Large intestine (tissue), 3 donors: Measurements from ENCODE around the gene TRAF3. TPM values are rescaled to one million over a fixed set of nuclear protein-coding genes. Genes with fewer than 3 reads are reported as not detected.

ENCODE experiments used
- DNase-seq, 2 donors: peaks; one replicate each; pipeline versions ENCODE4 v3.0.0 to v3.0.0-alpha.2; 2013
- H3K27ac ChIP-seq: one replicate; pipeline ENCODE4 v1.5.1; 2013; ENCODE audit warnings: low read length
- H3K27me3 ChIP-seq: 2 replicates; pipeline ENCODE4 v1.6.1; 2013; ENCODE audit warnings: low read length; ENCODE audit not compliant: control insufficient read depth, insufficient read depth
- H3K36me3 ChIP-seq: 2 replicates; pipeline ENCODE4 v1.6.1; 2013; ENCODE audit warnings: low read length; ENCODE audit not compliant: control insufficient read depth, insufficient read depth
- H3K4me1 ChIP-seq: one replicate; pipeline ENCODE4 v1.6.1; 2013; ENCODE audit warnings: low read length; ENCODE audit not compliant: control insufficient read depth, insufficient read depth
- H3K4me3 ChIP-seq: one replicate; pipeline ENCODE4 v1.5.1; 2013; ENCODE audit warnings: low read length
- H3K9me3 ChIP-seq: one replicate; pipeline ENCODE4 v1.6.1; 2013; ENCODE audit warnings: mild to moderate bottlenecking, low read depth, low read length, moderate library complexity; ENCODE audit not compliant: control insufficient read depth
- whole genome bisulfite sequencing: methylation state at CpG from one replicate; pipeline ENCODE4 v1.1.5; 2013; ENCODE audit warnings: low lambda C conversion rate; ENCODE audit not compliant: insufficient coverage; 5-methylcytosine and 5-hydroxymethylcytosine counted together
- polyA plus RNA-seq: library from polyadenylated mRNA; unstranded; fragments of 120-200 nt; gene quantifications from one replicate; pipeline ENCODE4 v1.2.1, GENCODE V29; 2013

Gene TRAF3
- polyA plus RNA-seq, 1 donor = 16.3 TPM

DNA sequence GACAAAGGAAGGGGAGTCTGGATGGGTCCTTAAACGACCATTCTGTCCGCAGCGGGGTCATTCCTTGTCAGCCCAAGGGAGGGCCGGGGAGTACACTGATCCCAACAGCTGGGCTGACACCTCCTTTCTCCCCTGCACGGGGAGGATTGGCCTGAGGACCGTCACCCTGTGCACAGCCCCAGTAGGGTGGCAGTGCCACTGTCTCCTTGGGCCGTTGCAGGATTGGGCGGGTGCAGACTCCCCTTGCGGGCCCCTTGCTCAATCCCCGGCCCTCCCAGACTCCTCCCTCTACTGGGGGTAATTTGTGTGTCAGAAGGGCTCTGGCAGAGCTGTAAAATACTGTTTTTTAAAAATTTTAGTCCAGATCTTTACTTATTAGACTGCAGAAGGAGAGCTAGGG is 132.7 kb downstream of the TRAF3 start:
- no peaks in the 10 kb centered on the region for H3K27me3 ChIP-seq
- H3K36me3 ChIP-seq = peaks cover 28% of the 10 kb centered on the region
- no peaks in the 10 kb centered on the region for H3K4me1 ChIP-seq

GRCh38 chr14:102910442-102910841 is 133.2 kb downstream of the TRAF3 start:
- Histone ChIP-seq H3K4me1 (no peaks in the 10 kb centered on the region), H3K27me3 (no peaks in the 10 kb centered on the region), H3K4me3 (no peak overlapping the region), H3K36me3 (peaks cover 23% of the 10 kb centered on the region), H3K9me3 (peaks cover 9% of the 10 kb centered on the region), H3K27ac (no peak overlapping the region)
- no CpG with 5 or more reads among the region's 21 CpGs for WGBS
- DNase-seq = no peak

More for the DNA sequence above, 132.7 kb downstream of the TRAF3 start:
- no peak overlapping the region for H3K4me3 ChIP-seq
- no CpG with 5 or more reads among the region's 10 CpGs for WGBS
- no peak for DNase-seq
- no peak overlapping the region for H3K27ac ChIP-seq
- H3K9me3 ChIP-seq = peaks cover 9% of the 10 kb centered on the region

DNA sequence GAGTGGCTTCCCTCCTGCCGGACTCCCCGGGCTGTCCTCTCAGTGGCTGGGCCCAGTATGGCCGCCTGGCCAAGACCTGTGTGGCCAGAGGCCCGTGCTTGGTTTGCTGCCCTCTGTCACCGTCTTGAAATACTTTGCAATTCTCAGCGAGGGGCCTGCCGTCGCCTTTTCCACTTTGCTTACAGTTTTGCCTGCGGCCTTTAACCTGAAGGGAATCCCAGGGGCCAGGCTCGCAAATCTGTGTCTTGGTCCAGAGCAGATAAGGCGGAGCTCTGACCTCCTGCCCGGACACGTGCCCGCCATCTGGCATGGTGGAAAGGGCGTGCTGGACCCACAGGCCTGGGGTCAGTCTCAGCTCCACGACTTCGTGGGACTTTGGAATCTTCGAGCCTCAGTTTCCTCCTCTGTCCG is 134.3 kb downstream of the TRAF3 start:
- Histone ChIP-seq H3K4me3 (no peak overlapping the region), H3K36me3 (peaks cover 20% of the 10 kb centered on the region), H3K4me1 (no peaks in the 10 kb centered on the region), H3K27me3 (no peaks in the 10 kb centered on the region), H3K27ac (no peak overlapping the region), H3K9me3 (peaks cover 9% of the 10 kb centered on the region)
- WGBS = no CpG with 5 or more reads among the region's 19 CpGs
- no peak for DNase-seq

GRCh38 chr14:102911991-102912761 is 134.9 kb downstream of the TRAF3 start:
- H3K36me3 ChIP-seq = peaks cover 14% of the 10 kb centered on the region
- no peak for DNase-seq
- no CpG with 5 or more reads among the region's 21 CpGs for WGBS

DNA sequence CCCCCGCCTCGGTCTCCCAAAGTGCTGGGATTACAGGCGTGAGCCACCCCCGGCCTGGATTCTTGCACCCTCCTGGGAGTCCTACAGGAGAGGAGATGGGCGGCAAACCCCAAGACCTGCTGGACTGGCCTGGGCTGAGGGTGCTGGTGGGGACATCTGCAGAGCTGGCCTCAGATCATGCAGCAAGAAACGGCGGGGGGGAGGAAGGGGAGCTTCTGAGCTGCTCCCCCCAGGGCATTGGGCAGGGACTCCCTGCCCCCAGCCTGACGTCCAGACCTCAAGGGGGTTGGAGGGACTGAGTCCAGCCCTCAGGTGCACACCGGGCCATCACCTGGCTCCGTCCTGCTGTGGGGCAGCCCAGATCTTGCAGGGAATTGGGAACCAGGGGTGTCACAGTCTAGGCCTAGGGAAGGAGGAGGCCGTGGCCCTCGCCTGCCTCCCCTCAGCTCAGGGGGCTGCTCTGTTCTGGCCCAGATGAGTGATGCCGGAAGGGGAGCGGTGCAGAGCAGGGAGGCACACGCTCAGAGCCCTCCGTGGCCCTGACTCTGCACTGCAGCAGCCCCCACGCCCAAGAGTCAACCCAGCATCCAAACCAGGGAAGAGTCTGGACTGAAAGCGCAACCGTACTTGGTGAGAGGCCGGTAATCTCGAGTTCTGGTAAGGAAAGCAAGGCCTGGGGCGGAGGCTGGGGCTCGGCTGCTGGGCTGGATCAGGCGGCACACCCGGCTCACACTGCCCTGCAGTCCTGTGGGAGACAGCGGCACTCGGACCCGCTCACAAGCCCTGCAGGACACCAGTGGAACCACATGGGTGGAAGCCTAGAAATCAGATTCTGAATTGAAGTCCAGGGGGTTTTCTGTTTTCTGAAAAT is 136.3 kb downstream of the TRAF3 start:
- Histone ChIP-seq H3K27ac (no peak overlapping the region), H3K4me3 (no peak overlapping the region), H3K36me3 (peaks cover 2% of the 10 kb centered on the region), H3K9me3 (peaks cover 3% of the 10 kb centered on the region), H3K27me3 (no peaks in the 10 kb centered on the region), H3K4me1 (no peaks in the 10 kb centered on the region)
- WGBS = no CpG with 5 or more reads among the region's 28 CpGs
- DNase-seq = no peak

More at GRCh38 chr14:102911991-102912761, 134.9 kb downstream of the TRAF3 start:
- H3K27ac ChIP-seq = no peak overlapping the region
- H3K9me3 ChIP-seq = peaks cover 7% of the 10 kb centered on the region
- H3K27me3 ChIP-seq = no peaks in the 10 kb centered on the region
- no peaks in the 10 kb centered on the region for H3K4me1 ChIP-seq
- no peak overlapping the region for H3K4me3 ChIP-seq

- no CpG with 5 or more reads among the region's 26 CpGs for WGBS
- Histone ChIP-seq H3K4me1 (no peaks in the 10 kb centered on the region), H3K27me3 (no peaks in the 10 kb centered on the region), H3K27ac (no peak overlapping the region), H3K4me3 (no peak overlapping the region), H3K36me3 (peaks cover 2% of the 10 kb centered on the region), H3K9me3 (no peaks in the 10 kb centered on the region)
- DNase-seq = no peak
Measured at GRCh38 chr14:102914474-102915291, 137.4 kb downstream of the TRAF3 start.

DNA sequence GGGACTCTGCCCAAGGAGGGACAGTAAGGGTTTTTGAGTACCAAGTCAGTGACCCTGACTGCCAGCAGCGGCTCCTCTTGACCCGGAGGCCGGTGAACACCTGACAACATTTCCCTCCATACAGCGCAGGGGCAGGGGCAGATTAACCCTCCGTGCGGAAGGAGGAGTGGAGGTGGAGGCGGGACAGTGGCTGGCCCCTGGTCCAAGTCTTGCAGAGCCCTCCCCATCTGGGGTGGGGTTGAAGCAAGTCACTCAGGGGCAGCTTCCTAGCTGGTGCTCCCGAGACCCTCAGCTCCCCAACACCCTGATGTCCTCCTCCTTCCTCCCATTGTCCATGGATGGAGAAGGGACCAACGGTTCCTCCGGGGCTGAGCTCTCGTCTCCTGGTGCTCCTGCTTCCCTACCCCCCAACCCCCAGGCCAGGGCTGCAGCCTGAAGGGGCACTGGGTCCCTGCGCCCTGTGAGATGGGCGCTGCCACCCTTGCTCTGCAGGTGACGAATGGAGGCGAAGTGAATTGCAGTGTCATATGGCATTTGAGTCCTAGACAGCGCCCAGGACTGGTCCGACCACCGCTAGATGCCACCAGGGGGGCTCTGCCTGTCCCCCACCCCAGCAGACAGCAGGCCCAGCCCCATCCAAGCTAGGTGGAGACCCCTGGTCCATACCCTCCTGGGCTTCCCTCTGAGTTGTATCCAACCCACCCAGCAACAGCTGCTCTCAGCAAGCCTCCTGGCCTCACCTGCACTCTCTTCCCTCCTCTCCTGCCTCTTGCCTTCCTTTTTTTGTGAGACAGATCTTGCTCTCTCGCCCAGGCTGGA is 138.3 kb downstream of the TRAF3 start:
- Histone ChIP-seq H3K9me3 (peaks cover 7% of the 10 kb centered on the region), H3K4me3 (no peak overlapping the region), H3K4me1 (no peaks in the 10 kb centered on the region), H3K27ac (no peak overlapping the region), H3K36me3 (peaks cover 2% of the 10 kb centered on the region), H3K27me3 (no peaks in the 10 kb centered on the region)
- WGBS = no CpG with 5 or more reads among the region's 19 CpGs
- DNase-seq = no peak

GRCh38 chr14:102916347-102917055 is 139.3 kb downstream of the TRAF3 start:
- H3K4me3 ChIP-seq = no peak overlapping the region
- peaks cover 2% of the 10 kb centered on the region for H3K36me3 ChIP-seq
- WGBS = no CpG with 5 or more reads among the region's 18 CpGs
- no peaks in the 10 kb centered on the region for H3K4me1 ChIP-seq
- no peak for DNase-seq
- H3K27ac ChIP-seq = no peak overlapping the region
- H3K9me3 ChIP-seq = peaks cover 16% of the 10 kb centered on the region
- no peaks in the 10 kb centered on the region for H3K27me3 ChIP-seq

- Histone ChIP-seq H3K4me1 (peaks cover 1% of the 10 kb centered on the region), H3K9me3 (peaks cover 19% of the 10 kb centered on the region), H3K27ac (no peak overlapping the region), H3K36me3 (peaks cover 2% of the 10 kb centered on the region), H3K27me3 (no peaks in the 10 kb centered on the region), H3K4me3 (no peak overlapping the region)
- no CpG with 5 or more reads among the region's 6 CpGs for WGBS
- no peak for DNase-seq
Measured at GRCh38 chr14:102917056-102917385, 139.8 kb downstream of the TRAF3 start.
